ENCODE results near the gene PRSS21. TPM values are rescaled to one million over a fixed set of nuclear protein-coding genes. Genes with fewer than 3 reads are reported as not detected.
A peak's percentile ranks its signal among the peaks of the same experiment; 100 is the strongest.

Gene PRSS21
- total RNA-seq, 1 experiment from 2014 or later, result 1.5 TPM

DNA sequence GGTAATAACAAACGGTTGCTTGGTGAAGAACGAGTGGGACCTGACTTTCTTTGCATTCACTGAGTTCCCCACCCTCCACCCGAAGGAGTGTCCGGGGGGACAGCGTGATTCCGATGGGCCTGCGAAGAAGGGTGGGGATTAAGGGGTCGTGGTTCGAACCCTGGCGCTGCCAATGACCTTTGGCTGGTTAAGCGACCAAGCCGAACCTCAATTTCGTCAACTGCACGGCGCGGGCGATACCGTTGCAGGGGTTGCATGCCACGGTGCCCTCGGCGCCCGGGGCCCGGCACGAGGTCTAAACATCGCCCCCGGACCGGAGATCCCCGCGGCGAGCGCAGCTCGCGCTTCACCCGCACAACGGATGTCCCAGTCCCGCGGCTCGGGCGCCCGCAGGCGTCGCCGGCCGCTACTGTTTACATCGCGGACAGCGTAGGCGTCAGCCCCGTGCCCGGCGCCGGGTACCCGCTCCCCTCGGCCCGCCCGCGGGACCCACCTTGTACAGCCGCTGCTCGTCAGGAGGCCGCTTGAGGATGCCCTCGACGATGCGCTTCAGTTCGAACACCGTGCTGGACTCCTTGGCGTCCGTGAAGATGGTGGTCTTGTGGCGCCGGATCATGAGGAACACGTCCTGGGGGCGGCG lies 40.4 kb upstream of the PRSS21 start (continued):
- TF ChIP-seq, protein P1, sequence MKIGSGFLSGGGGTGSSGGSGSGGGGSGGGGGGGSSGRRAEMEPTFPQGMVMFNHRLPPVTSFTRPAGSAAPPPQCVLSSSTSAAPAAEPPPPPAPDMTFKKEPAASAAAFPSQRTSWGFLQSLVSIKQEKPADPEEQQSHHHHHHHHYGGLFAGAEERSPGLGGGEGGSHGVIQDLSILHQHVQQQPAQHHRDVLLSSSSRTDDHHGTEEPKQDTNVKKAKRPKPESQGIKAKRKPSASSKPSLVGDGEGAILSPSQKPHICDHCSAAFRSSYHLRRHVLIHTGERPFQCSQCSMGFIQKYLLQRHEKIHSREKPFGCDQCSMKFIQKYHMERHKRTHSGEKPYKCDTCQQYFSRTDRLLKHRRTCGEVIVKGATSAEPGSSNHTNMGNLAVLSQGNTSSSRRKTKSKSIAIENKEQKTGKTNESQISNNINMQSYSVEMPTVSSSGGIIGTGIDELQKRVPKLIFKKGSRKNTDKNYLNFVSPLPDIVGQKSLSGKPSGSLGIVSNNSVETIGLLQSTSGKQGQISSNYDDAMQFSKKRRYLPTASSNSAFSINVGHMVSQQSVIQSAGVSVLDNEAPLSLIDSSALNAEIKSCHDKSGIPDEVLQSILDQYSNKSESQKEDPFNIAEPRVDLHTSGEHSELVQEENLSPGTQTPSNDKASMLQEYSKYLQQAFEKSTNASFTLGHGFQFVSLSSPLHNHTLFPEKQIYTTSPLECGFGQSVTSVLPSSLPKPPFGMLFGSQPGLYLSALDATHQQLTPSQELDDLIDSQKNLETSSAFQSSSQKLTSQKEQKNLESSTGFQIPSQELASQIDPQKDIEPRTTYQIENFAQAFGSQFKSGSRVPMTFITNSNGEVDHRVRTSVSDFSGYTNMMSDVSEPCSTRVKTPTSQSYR (CRISPR knock-in tag; IDR thresholded peaks at IDR 0.05), result no peak
- TF ChIP-seq TEAD1 (CRISPR knock-in tag; IDR thresholded peaks at IDR 0.05) (0 out of 2 replicates have a peak, but pooled peaks have one; percentile 5), SOX15 (CRISPR knock-in tag; IDR thresholded peaks at IDR 0.05) (no peak), CREB1 (CRISPR knock-in tag; IDR thresholded peaks at IDR 0.05) (no peak), FOXK1 (CRISPR knock-in tag; IDR thresholded peaks at IDR 0.05) (no peak)
- TF ChIP-seq, protein P2, sequence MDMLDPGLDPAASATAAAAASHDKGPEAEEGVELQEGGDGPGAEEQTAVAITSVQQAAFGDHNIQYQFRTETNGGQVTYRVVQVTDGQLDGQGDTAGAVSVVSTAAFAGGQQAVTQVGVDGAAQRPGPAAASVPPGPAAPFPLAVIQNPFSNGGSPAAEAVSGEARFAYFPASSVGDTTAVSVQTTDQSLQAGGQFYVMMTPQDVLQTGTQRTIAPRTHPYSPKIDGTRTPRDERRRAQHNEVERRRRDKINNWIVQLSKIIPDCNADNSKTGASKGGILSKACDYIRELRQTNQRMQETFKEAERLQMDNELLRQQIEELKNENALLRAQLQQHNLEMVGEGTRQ (CRISPR knock-in tag; IDR thresholded peaks at IDR 0.05), result no peak
- TF ChIP-seq, protein P3, sequence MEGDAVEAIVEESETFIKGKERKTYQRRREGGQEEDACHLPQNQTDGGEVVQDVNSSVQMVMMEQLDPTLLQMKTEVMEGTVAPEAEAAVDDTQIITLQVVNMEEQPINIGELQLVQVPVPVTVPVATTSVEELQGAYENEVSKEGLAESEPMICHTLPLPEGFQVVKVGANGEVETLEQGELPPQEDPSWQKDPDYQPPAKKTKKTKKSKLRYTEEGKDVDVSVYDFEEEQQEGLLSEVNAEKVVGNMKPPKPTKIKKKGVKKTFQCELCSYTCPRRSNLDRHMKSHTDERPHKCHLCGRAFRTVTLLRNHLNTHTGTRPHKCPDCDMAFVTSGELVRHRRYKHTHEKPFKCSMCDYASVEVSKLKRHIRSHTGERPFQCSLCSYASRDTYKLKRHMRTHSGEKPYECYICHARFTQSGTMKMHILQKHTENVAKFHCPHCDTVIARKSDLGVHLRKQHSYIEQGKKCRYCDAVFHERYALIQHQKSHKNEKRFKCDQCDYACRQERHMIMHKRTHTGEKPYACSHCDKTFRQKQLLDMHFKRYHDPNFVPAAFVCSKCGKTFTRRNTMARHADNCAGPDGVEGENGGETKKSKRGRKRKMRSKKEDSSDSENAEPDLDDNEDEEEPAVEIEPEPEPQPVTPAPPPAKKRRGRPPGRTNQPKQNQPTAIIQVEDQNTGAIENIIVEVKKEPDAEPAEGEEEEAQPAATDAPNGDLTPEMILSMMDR (IDR thresholded peaks at IDR 0.05), result no peak

DNA sequence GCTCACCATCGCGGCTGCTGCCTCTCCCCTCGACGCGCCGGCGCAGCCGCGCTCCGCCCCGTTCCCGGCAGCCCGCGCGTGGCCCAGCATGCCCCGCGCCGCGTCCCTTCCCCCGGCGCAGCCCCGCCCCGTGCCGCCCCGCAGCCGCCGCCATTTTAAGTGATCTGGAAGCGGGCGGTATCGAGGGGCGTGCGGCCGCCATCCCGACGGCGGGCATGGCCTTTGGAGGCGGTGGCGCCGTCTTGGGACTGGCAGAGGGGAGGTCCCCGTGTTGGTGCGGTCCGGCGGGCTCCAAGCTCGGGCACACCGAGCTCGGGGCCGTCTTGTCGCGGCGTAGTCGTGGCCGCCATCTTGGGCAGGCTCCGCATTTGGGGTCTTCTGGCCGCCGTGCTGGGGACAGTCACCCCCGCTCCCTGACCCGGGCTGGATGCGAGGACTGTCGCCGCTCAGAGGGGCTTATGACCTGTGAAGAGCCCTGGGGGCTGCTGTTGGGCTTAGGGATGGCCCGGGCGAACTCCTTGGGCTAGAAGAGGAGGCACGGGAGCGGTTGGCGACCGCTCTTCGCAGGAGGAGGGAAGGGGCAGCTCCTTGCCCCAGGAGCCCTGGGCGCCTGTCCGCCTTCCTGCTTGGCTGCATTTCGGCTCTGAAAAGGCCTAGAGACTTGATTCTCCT lies 39.7 kb upstream of the PRSS21 start, which contains the start of gene ELOB:
ELOB (minus strand) TSS at position 50 of the 672 bp plus-strand sequence; CDS start at position 9, 41 bp downstream.
- DNase-seq (ENCODE audit: low spot score), result peak; percentile 86
- CTCF ChIA-PET, result interaction anchor here (1.6 to 2.0 kb wide), 2 partner anchors 62 to 150 kb away, joined by 4 to 5 read pairs; no protein-coding TSS in a partner anchor
- H3K4me3 Mint-ChIP-seq, result peak within 1 kb of the TSS; percentile 93
- TF ChIP-seq SMAD4 (CRISPR knock-in tag; IDR thresholded peaks at IDR 0.05) (peak; percentile 37; the same call in 1 of the 2 replicates), ATF1 (CRISPR knock-in tag; IDR thresholded peaks at IDR 0.05) (no peak), CREB1 (CRISPR knock-in tag; IDR thresholded peaks at IDR 0.05) (no peak), ZNF121 (CRISPR knock-in tag; IDR thresholded peaks at IDR 0.05) (no peak), GABPB1 (CRISPR knock-in tag; IDR thresholded peaks at IDR 0.05) (no peak), ESRRA (CRISPR knock-in tag; IDR thresholded peaks at IDR 0.05; ENCODE audit: borderline replicate concordance) (0 out of 2 replicates have a peak, but pooled peaks have one; percentile 46), ZBTB21 (CRISPR knock-in tag; IDR thresholded peaks at IDR 0.05; ENCODE audit: borderline replicate concordance) (no peak), ZNF219 (CRISPR knock-in tag; IDR thresholded peaks at IDR 0.05; ENCODE audit: borderline replicate concordance) (no peak), SMAD3 (CRISPR knock-in tag; IDR thresholded peaks at IDR 0.05; ENCODE audit: borderline replicate concordance) (0 out of 2 replicates have a peak, but pooled peaks have one; percentile 61)
- TF ChIP-seq, protein P4, sequence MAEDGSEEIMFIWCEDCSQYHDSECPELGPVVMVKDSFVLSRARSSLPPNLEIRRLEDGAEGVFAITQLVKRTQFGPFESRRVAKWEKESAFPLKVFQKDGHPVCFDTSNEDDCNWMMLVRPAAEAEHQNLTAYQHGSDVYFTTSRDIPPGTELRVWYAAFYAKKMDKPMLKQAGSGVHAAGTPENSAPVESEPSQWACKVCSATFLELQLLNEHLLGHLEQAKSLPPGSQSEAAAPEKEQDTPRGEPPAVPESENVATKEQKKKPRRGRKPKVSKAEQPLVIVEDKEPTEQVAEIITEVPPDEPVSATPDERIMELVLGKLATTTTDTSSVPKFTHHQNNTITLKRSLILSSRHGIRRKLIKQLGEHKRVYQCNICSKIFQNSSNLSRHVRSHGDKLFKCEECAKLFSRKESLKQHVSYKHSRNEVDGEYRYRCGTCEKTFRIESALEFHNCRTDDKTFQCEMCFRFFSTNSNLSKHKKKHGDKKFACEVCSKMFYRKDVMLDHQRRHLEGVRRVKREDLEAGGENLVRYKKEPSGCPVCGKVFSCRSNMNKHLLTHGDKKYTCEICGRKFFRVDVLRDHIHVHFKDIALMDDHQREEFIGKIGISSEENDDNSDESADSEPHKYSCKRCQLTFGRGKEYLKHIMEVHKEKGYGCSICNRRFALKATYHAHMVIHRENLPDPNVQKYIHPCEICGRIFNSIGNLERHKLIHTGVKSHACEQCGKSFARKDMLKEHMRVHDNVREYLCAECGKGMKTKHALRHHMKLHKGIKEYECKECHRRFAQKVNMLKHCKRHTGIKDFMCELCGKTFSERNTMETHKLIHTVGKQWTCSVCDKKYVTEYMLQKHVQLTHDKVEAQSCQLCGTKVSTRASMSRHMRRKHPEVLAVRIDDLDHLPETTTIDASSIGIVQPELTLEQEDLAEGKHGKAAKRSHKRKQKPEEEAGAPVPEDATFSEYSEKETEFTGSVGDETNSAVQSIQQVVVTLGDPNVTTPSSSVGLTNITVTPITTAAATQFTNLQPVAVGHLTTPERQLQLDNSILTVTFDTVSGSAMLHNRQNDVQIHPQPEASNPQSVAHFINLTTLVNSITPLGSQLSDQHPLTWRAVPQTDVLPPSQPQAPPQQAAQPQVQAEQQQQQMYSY (CRISPR knock-in tag; IDR thresholded peaks at IDR 0.05), result 0 out of 2 replicates have a peak, but pooled peaks have one; percentile 29
- TF ChIP-seq, protein P5, sequence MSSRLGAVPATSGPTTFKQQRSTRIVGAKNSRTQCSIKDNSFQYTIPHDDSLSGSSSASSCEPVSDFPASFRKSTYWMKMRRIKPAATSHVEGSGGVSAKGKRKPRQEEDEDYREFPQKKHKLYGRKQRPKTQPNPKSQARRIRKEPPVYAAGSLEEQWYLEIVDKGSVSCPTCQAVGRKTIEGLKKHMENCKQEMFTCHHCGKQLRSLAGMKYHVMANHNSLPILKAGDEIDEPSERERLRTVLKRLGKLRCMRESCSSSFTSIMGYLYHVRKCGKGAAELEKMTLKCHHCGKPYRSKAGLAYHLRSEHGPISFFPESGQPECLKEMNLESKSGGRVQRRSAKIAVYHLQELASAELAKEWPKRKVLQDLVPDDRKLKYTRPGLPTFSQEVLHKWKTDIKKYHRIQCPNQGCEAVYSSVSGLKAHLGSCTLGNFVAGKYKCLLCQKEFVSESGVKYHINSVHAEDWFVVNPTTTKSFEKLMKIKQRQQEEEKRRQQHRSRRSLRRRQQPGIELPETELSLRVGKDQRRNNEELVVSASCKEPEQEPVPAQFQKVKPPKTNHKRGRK (CRISPR knock-in tag; IDR thresholded peaks at IDR 0.05; ENCODE audit: borderline replicate concordance), result no peak
- TF ChIP-seq, protein P6, sequence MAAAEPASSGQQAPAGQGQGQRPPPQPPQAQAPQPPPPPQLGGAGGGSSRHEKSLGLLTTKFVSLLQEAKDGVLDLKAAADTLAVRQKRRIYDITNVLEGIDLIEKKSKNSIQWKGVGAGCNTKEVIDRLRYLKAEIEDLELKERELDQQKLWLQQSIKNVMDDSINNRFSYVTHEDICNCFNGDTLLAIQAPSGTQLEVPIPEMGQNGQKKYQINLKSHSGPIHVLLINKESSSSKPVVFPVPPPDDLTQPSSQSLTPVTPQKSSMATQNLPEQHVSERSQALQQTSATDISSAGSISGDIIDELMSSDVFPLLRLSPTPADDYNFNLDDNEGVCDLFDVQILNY (CRISPR knock-in tag; IDR thresholded peaks at IDR 0.05), result peak; percentile 77; the same call in 1 of the 2 replicates
- TF ChIP-seq, protein P7, sequence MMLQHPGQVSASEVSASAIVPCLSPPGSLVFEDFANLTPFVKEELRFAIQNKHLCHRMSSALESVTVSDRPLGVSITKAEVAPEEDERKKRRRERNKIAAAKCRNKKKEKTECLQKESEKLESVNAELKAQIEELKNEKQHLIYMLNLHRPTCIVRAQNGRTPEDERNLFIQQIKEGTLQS (CRISPR knock-in tag; conservative IDR thresholded peaks at IDR 0.05), result no peak
- TF ChIP-seq, protein P8, sequence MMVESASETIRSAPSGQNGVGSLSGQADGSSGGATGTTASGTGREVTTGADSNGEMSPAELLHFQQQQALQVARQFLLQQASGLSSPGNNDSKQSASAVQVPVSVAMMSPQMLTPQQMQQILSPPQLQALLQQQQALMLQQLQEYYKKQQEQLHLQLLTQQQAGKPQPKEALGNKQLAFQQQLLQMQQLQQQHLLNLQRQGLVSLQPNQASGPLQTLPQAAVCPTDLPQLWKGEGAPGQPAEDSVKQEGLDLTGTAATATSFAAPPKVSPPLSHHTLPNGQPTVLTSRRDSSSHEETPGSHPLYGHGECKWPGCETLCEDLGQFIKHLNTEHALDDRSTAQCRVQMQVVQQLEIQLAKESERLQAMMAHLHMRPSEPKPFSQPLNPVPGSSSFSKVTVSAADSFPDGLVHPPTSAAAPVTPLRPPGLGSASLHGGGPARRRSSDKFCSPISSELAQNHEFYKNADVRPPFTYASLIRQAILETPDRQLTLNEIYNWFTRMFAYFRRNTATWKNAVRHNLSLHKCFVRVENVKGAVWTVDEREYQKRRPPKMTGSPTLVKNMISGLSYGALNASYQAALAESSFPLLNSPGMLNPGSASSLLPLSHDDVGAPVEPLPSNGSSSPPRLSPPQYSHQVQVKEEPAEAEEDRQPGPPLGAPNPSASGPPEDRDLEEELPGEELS (CRISPR knock-in tag; IDR thresholded peaks at IDR 0.05), result peak; percentile 73; the same call in 1 of the 2 replicates

More for the DNA sequence above, 39.7 kb upstream of the PRSS21 start, which contains the start of gene ELOB:
- Mint-ChIP-seq H3K4me1 (peaks cover 23% of the 10 kb centered on the region), H3K27me3 (ENCODE audit: low read depth) (no peaks in the 10 kb centered on the region), H3K27ac (peak within 1 kb of the TSS; percentile 96), H3K36me3 (peaks cover 12% of the 10 kb centered on the region; the same call in 1 of the 2 replicates), H3K9me3 (no peaks in the 10 kb centered on the region)
- POLR2A ChIA-PET, result interaction anchor here (1.0 kb wide), 1 partner anchor 105 kb away, joined by 3 read pairs; no protein-coding TSS in a partner anchor
- peak; percentile 75 for ATAC-seq

All from WTC11 (cell line).